ENCODE measurements around the gene FOSB. TPM values are rescaled to one million over a fixed set of nuclear protein-coding genes. Genes with fewer than 3 reads are reported as not detected.
A peak's percentile ranks its signal among the peaks of the same experiment; 100 is the strongest.

Gene FOSB
- total and polyA plus RNA-seq, 9 of the 15 experiments (the other 6 are each of a cell fraction or from before 2014, with no cell fraction given), result 0.11 to 2.7 (median 0.73) TPM

- in situ Hi-C loops (cut with MboI) (no loop called here), intact Hi-C loops (cut with micrococcal nuclease) (no loop called here)
- ChIA-PET POLR2A (interaction anchor here (0.6 to 2.6 kb wide), 6 partner anchors 15 to 44 kb away, joined by 3 to 8 read pairs (median 3); partner anchors contain the start of genes FOSB and PPP1R13L), CTCF (ENCODE audit: low intra/inter-chr PET ratio) (no interaction called here)
- peak overlapping the region; percentile 54 for H3K4me3 ChIP-seq
- H3K27ac ChIP-seq (ENCODE audit: extremely low read depth, low read depth, low read length), result peak overlapping the region; percentile 99
- H4K20me1 ChIP-seq (replicated peaks; ENCODE audit: control insufficient read depth, insufficient read depth, low read length), result no peaks in the 10 kb centered on the region
- peaks cover 21% of the 10 kb centered on the region for H3K79me2 ChIP-seq (ENCODE audit: control insufficient read depth, insufficient read depth, low read length)
- BruUV-seq (replicated peaks), result TSS peak; percentile 74
- no peaks in the 10 kb centered on the region for H3K9me1 ChIP-seq (ENCODE audit: control insufficient read depth, insufficient read depth, low read length)
- no peaks in the 10 kb centered on the region for H3K27me3 ChIP-seq (ENCODE audit: control insufficient read depth in 2 of 2, insufficient read depth in 2 of 2, low read length in 2 of 2)
- peaks cover 22 to 56% of the 10 kb centered on the region in 2 experiments; a peak in 4 of 5 replicates for H3K4me1 ChIP-seq (replicated peaks in 1 of 2; ENCODE audit: control insufficient read depth in 2 of 2, insufficient read depth in 2 of 2, low read length in 2 of 2)
- H3K9ac ChIP-seq (ENCODE audit: insufficient read depth in 1 of 2, low read depth in 2 of 2, low read length in 2 of 2), result peak overlapping the region; percentile 93 to 96
- no peak for FAIRE-seq
- H3K4me2 ChIP-seq (ENCODE audit: insufficient read depth, low read length), result peak overlapping the region; percentile 91
- no peaks in the 10 kb centered on the region for H3K9me3 ChIP-seq (replicated peaks; ENCODE audit: control insufficient read depth, insufficient read depth, low read depth, low read length)
- no peak for DNase-seq (ENCODE audit: extremely low read depth in 1 of 4, low spot score in 3 of 4)
- peak overlapping the region; percentile 72 for H2AFZ ChIP-seq (ENCODE audit: low read depth, low read length)
- 6% methylated on average over 20 of the region's 20 CpGs for WGBS (ENCODE audit: insufficient coverage, low coverage, missing lambda C conversion rate)
- H3K36me3 ChIP-seq (ENCODE audit: control insufficient read depth, insufficient read depth, low read length), result peaks cover 33% of the 10 kb centered on the region; the same call in 2 of the 3 replicates
- ATAC-seq, result no peak
- TF ChIP-seq JUN (IDR thresholded peaks at IDR 0.05; ENCODE audit: borderline replicate concordance, low read depth, low read length), result 0 out of 2 replicates have a peak, but pooled peaks have one; percentile 11
- no peak for TF ChIP-seq JUN (CRISPR knock-in tag; IDR thresholded peaks at IDR 0.05; ENCODE audit: borderline replicate concordance)
- TF ChIP-seq C11orf30 (IDR thresholded peaks at IDR 0.05; ENCODE audit: low read depth), result no peak
- TF ChIP-seq GABPB1 (CRISPR knock-in tag; IDR thresholded peaks at IDR 0.05), result no peak
- no peak for TF ChIP-seq HBP1 (CRISPR knock-in tag; IDR thresholded peaks at IDR 0.05)
- TF ChIP-seq TEAD1 (CRISPR knock-in tag; IDR thresholded peaks at IDR 0.05), result peak in 1 of 2 experiments; percentile 23; a peak in 1 of 4 replicates
- no peak for TF ChIP-seq MAFF (IDR thresholded peaks at IDR 0.05; ENCODE audit: low read length)
- no peak for TF ChIP-seq MLLT1 (IDR thresholded peaks at IDR 0.05)
- 0 out of 2 replicates have a peak, but pooled peaks have one; percentile 16 for TF ChIP-seq USF1 (CRISPR knock-in tag; IDR thresholded peaks at IDR 0.05)
- TF ChIP-seq ZNF511 (CRISPR knock-in tag; IDR thresholded peaks at IDR 0.05), result 0 out of 2 replicates have a peak, but pooled peaks have one; percentile 21
- TF ChIP-seq ZBED1 (IDR thresholded peaks at IDR 0.05), result no peak
- TF ChIP-seq ZBTB9 (CRISPR knock-in tag; IDR thresholded peaks at IDR 0.05), result no peak
- no peak for TF ChIP-seq MXD1 (CRISPR knock-in tag; IDR thresholded peaks at IDR 0.05; ENCODE audit: borderline replicate concordance, poor library complexity, severe bottlenecking)
- no peak for TF ChIP-seq ARID2 (IDR thresholded peaks at IDR 0.05)
Observed at GRCh38 chr19:45423033-45423588, 44.7 kb upstream of the FOSB start.
